Measurements from ENCODE around the gene CSAG1. TPM values are rescaled to one million over a fixed set of nuclear protein-coding genes. Genes with fewer than 3 reads are reported as not detected.
"Not testable (repeated sequence)": the region's sequence is repeated elsewhere in the genome, so short reads cannot be mapped to it uniquely, and the experiment has no call there.

Gene CSAG1
- total RNA-seq, 2 donors from 2014 or later, result not detected

DNA sequence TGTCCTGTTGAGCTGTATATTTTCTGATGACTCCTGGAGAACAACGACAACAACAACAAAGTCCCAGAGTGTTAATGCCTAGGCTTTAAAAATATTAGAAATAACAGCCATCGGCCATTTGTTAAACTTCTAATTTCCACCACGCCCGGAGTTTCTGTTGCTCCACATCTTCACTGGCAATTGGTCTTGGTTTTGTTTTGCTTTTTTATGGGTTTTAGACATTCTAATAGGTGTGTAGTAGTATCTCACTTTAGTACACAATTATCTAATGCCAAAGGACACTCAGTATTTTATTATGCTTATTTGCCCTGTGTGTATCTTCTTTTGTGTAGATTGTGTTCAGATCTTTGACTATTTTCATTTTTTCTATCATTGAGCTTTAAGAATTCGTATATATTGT, 5.0 kb upstream of the CSAG1 start:
- Histone ChIP-seq H3K4me3 (no peak overlapping the region), H3K27me3 (no peaks in the 10 kb centered on the region), H3K9me3 (no peaks in the 10 kb centered on the region), H3K27ac (no peak overlapping the region), H3K36me3 (no peaks in the 10 kb centered on the region), H3K4me1 (no peaks in the 10 kb centered on the region), H3K9ac (ENCODE audit: low read depth in 2 of 2, low read length in 2 of 2) (no peak overlapping the region)
- intact Hi-C loops (cut with DNase I), result no loop called here
- no peak for TF ChIP-seq CTCF (IDR thresholded peaks at IDR 0.05)
- no peak for DNase-seq

DNA sequence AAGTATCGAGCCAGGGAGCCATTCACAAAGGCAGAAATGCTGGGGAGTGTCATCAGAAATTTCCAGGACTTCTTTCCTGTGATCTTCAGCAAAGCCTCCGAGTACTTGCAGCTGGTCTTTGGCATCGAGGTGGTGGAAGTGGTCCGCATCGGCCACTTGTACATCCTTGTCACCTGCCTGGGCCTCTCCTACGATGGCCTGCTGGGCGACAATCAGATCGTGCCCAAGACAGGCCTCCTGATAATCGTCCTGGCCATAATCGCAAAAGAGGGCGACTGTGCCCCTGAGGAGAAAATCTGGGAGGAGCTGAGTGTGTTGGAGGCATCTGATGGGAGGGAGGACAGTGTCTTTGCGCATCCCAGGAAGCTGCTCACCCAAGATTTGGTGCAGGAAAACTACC, 3.0 kb upstream of the CSAG1 start:
- DNase-seq; H3K27me3 ChIP-seq; H3K9ac ChIP-seq (ENCODE audit: low read depth in 2 of 2, low read length in 2 of 2); H3K36me3 ChIP-seq; H3K9me3 ChIP-seq; H3K4me3 ChIP-seq; H3K4me1 ChIP-seq; intact Hi-C loops (cut with DNase I); H3K27ac ChIP-seq: not testable (repeated sequence)

- DNase-seq, result no peak
- Histone ChIP-seq H3K36me3 (no peaks in the 10 kb centered on the region), H3K27ac (no peak overlapping the region), H3K4me3 (no peak overlapping the region), H3K27me3 (no peaks in the 10 kb centered on the region), H3K4me1 (no peaks in the 10 kb centered on the region), H3K9me3 (no peaks in the 10 kb centered on the region), H3K9ac (ENCODE audit: low read depth in 2 of 2, low read length in 2 of 2) (no peak overlapping the region)
- intact Hi-C loops (cut with DNase I), result no loop called here
- no peak for TF ChIP-seq CTCF (IDR thresholded peaks at IDR 0.05)
Observed at GRCh38 chrX:152735860-152736511, 2.5 kb upstream of the CSAG1 start.

DNA sequence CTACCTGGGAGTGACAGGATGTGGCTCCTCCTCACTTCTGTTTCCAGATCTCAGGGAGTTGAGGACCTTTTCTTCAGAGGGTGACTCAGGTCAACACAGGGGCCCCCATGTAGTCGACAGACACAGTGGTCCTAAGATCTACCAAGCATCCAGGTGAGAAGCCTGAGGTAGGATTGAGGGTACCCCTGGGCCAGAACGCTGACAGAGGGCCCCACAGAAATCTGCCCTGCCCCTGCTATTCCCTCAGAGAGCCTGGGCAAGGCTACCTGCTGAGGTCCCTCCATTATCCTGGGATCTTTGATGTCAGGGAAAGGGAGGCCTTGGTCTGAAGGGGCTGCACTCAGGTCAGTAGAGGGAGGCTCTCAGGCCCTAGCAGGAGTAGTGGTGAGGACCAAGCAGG, 1.6 kb upstream of the CSAG1 start:
- Histone ChIP-seq H3K9me3 (no peaks in the 10 kb centered on the region), H3K27ac (no peak overlapping the region), H3K9ac (ENCODE audit: low read depth in 2 of 2, low read length in 2 of 2) (no peak overlapping the region), H3K36me3 (no peaks in the 10 kb centered on the region), H3K27me3 (no peaks in the 10 kb centered on the region), H3K4me3 (no peak overlapping the region), H3K4me1 (no peaks in the 10 kb centered on the region)
- no peak for TF ChIP-seq CTCF (IDR thresholded peaks at IDR 0.05)
- intact Hi-C loops (cut with DNase I), result no loop called here
- DNase-seq, result no peak

- H3K4me3 ChIP-seq; intact Hi-C loops (cut with DNase I); H3K4me1 ChIP-seq; H3K36me3 ChIP-seq; DNase-seq; H3K9me3 ChIP-seq; H3K27me3 ChIP-seq; H3K9ac ChIP-seq (ENCODE audit: low read depth in 2 of 2, low read length in 2 of 2); H3K27ac ChIP-seq: not testable (repeated sequence)
Observed at GRCh38 chrX:152734143-152734858, 780 bp upstream of the CSAG1 start.

GRCh38 chrX:152725409-152725808, 8.1 kb downstream of the CSAG1 start:
- Histone ChIP-seq H3K9me3 (no peaks in the 10 kb centered on the region), H3K27me3 (no peaks in the 10 kb centered on the region), H3K4me1 (no peaks in the 10 kb centered on the region), H3K4me3 (no peak overlapping the region), H3K27ac (no peak overlapping the region), H3K36me3 (no peaks in the 10 kb centered on the region), H3K9ac (ENCODE audit: low read depth in 2 of 2, low read length in 2 of 2) (no peak overlapping the region)
- TF ChIP-seq CTCF (IDR thresholded peaks at IDR 0.05), result no peak
- intact Hi-C loops (cut with DNase I), result no loop called here
- no peak for DNase-seq

DNA sequence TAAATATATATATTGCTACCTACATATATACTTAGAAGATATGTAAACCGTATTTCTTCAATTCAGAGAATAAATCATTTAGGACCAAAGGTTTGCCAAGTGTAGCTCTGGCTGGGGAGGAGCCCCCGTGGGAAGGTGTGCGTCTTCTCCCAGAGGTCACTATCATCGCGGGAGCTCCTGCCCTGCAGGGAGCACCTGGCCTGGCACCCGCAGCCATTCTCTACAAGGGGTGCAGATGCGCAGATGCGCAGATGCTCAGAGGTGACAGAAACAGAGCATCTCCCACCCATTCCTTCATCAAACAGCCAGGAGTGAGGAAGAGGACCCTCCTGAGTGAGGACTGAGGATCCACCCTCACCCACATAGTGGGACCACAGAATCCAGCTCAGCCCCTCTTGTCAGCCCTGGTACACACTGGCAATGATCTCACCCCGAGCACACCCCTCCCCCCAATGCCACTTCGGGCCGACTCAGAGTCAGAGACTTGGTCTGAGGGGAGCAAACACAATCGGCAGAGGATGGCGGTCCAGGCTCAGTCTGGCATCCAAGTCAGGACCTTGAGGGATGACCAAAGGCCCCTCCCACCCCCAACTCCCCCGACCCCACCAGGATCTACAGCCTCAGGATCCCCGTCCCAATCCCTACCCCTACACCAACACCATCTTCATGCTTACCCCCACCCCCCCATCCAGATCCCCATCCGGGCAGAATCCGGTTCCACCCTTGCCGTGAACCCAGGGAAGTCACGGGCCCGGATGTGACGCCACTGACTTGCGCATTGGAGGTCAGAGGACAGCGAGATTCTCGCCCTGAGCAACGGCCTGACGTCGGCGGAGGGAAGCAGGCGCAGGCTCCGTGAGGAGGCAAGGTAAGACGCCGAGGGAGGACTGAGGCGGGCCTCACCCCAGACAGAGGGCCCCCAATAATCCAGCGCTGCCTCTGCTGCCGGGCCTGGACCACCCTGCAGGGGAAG, 19.4 kb downstream of the CSAG1 start, which contains the start of gene MAGEA2B:
MAGEA2B (plus strand) TSS at position 814 of the 973 bp plus-strand sequence. CDS start 2,479 bp downstream, outside the sequence.
- H3K27ac ChIP-seq; H3K9me3 ChIP-seq; H3K36me3 ChIP-seq; intact Hi-C loops (cut with DNase I); H3K9ac ChIP-seq (ENCODE audit: low read depth in 2 of 2, low read length in 2 of 2); H3K4me1 ChIP-seq; DNase-seq; H3K27me3 ChIP-seq; H3K4me3 ChIP-seq: not testable (repeated sequence)

- intact Hi-C loops (cut with DNase I); H3K9ac ChIP-seq (ENCODE audit: low read depth in 2 of 2, low read length in 2 of 2); H3K27ac ChIP-seq; H3K4me1 ChIP-seq; H3K36me3 ChIP-seq; H3K9me3 ChIP-seq; H3K4me3 ChIP-seq; DNase-seq; H3K27me3 ChIP-seq: not testable (repeated sequence)
Observed at GRCh38 chrX:152713195-152713594, 20.3 kb downstream of the CSAG1 start.

GRCh38 chrX:152709173-152709572, 24.3 kb downstream of the CSAG1 start, which contains the start of gene CSAG2:
TSS of gene CSAG2 (minus strand) at chrX:152709273. CDS start at chrX:152709112, 161 bp downstream.
- intact Hi-C loops (cut with DNase I); H3K9ac ChIP-seq (ENCODE audit: low read depth in 2 of 2, low read length in 2 of 2); H3K9me3 ChIP-seq; H3K4me1 ChIP-seq; H3K27me3 ChIP-seq; DNase-seq; H3K4me3 ChIP-seq; H3K27ac ChIP-seq; H3K36me3 ChIP-seq: not testable (repeated sequence)
